ENCODE data around the gene NR1D1. TPM values are rescaled to one million over a fixed set of nuclear protein-coding genes. Genes with fewer than 3 reads are reported as not detected.
A peak's percentile ranks its signal among the peaks of the same experiment; 100 is the strongest.

Gene NR1D1
- total and polyA plus RNA-seq, 2 of the 13 experiments (the other 11 are each of a cell fraction or from before 2014, with no cell fraction given): 2.1 to 2.7 TPM

- peak; percentile 7; the same call in 1 of the 2 replicates for TF ChIP-seq ZNF609 (CRISPR knock-in tag; IDR thresholded peaks at IDR 0.05; ENCODE audit: borderline replicate concordance)
- TF ChIP-seq, protein P1, sequence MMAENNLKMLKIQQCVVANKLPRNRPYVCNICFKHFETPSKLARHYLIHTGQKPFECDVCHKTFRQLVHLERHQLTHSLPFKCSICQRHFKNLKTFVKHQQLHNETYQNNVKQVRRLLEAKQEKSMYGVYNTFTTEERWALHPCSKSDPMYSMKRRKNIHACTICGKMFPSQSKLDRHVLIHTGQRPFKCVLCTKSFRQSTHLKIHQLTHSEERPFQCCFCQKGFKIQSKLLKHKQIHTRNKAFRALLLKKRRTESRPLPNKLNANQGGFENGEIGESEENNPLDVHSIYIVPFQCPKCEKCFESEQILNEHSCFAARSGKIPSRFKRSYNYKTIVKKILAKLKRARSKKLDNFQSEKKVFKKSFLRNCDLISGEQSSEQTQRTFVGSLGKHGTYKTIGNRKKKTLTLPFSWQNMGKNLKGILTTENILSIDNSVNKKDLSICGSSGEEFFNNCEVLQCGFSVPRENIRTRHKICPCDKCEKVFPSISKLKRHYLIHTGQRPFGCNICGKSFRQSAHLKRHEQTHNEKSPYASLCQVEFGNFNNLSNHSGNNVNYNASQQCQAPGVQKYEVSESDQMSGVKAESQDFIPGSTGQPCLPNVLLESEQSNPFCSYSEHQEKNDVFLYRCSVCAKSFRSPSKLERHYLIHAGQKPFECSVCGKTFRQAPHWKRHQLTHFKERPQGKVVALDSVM (CRISPR knock-in tag; IDR thresholded peaks at IDR 0.05): peak; percentile 8; the same call in 1 of the 2 replicates
- TF ChIP-seq LCORL (IDR thresholded peaks at IDR 0.05): no peak
- TF ChIP-seq LCORL (CRISPR knock-in tag; IDR thresholded peaks at IDR 0.05): no peak
- TF ChIP-seq MXD4 (CRISPR knock-in tag; IDR thresholded peaks at IDR 0.05): no peak
- no peak for TF ChIP-seq POLR2AphosphoS5 (IDR thresholded peaks at IDR 0.05; ENCODE audit: low read depth, low read length)
- 0 out of 3 replicates have a peak, but pooled peaks have one; percentile 11 for TF ChIP-seq MXI1 (IDR thresholded peaks at IDR 0.05; ENCODE audit: borderline replicate concordance, low read depth, low read length)
- TF ChIP-seq, protein P2, sequence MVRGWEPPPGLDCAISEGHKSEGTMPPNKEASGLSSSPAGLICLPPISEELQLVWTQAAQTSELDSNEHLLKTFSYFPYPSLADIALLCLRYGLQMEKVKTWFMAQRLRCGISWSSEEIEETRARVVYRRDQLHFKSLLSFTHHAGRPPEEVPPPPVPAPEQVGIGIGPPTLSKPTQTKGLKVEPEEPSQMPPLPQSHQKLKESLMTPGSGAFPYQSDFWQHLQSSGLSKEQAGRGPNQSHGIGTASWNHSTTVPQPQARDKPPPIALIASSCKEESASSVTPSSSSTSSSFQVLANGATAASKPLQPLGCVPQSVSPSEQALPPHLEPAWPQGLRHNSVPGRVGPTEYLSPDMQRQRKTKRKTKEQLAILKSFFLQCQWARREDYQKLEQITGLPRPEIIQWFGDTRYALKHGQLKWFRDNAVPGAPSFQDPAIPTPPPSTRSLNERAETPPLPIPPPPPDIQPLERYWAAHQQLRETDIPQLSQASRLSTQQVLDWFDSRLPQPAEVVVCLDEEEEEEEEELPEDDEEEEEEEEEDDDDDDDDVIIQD (CRISPR knock-in tag; IDR thresholded peaks at IDR 0.05; ENCODE audit: low read depth): no peak
- TF ChIP-seq HNRNPLL (IDR thresholded peaks at IDR 0.05; ENCODE audit: low read depth, low read length, poor library complexity, severe bottlenecking): no peak
- TF ChIP-seq KAT7 (CRISPR knock-in tag; IDR thresholded peaks at IDR 0.05; ENCODE audit: borderline replicate concordance): no peak
- 0 out of 2 replicates have a peak, but pooled peaks have one; percentile 48 for TF ChIP-seq GLI4 (CRISPR knock-in tag; IDR thresholded peaks at IDR 0.05; ENCODE audit: borderline replicate concordance)
- TF ChIP-seq ZNF660 (CRISPR knock-in tag; IDR thresholded peaks at IDR 0.05; ENCODE audit: borderline replicate concordance, low read depth): no peak
- no peak for TF ChIP-seq NFYC (CRISPR knock-in tag; IDR thresholded peaks at IDR 0.05)
- TF ChIP-seq FOXC1 (CRISPR knock-in tag; IDR thresholded peaks at IDR 0.05; ENCODE audit: borderline replicate concordance): no peak
- no peak for TF ChIP-seq ZNF362 (CRISPR knock-in tag; IDR thresholded peaks at IDR 0.05; ENCODE audit: borderline replicate concordance)
- 0 out of 2 replicates have a peak, but pooled peaks have one; percentile 30 for TF ChIP-seq ZNF431 (CRISPR knock-in tag; IDR thresholded peaks at IDR 0.05; ENCODE audit: borderline replicate concordance, low read depth)
- TF ChIP-seq, protein P3, sequence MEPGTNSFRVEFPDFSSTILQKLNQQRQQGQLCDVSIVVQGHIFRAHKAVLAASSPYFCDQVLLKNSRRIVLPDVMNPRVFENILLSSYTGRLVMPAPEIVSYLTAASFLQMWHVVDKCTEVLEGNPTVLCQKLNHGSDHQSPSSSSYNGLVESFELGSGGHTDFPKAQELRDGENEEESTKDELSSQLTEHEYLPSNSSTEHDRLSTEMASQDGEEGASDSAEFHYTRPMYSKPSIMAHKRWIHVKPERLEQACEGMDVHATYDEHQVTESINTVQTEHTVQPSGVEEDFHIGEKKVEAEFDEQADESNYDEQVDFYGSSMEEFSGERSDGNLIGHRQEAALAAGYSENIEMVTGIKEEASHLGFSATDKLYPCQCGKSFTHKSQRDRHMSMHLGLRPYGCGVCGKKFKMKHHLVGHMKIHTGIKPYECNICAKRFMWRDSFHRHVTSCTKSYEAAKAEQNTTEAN (CRISPR knock-in tag; conservative IDR thresholded peaks at IDR 0.05): no peak
These were observed 22.0 kb upstream of the NR1D1 start (continued) for GRCh38 chr17:40122136-40122998.
